ENCODE data around the gene VWA3B. TPM values are rescaled to one million over a fixed set of nuclear protein-coding genes. Genes with fewer than 3 reads are reported as not detected.
A peak's percentile ranks its signal among the peaks of the same experiment; 100 is the strongest.
"Not testable (repeated sequence)": the region's sequence is repeated elsewhere in the genome, so short reads cannot be mapped to it uniquely, and the experiment has no call there.

Gene VWA3B
- total RNA-seq, 1 experiment from 2014 or later = 1.0 TPM

DNA sequence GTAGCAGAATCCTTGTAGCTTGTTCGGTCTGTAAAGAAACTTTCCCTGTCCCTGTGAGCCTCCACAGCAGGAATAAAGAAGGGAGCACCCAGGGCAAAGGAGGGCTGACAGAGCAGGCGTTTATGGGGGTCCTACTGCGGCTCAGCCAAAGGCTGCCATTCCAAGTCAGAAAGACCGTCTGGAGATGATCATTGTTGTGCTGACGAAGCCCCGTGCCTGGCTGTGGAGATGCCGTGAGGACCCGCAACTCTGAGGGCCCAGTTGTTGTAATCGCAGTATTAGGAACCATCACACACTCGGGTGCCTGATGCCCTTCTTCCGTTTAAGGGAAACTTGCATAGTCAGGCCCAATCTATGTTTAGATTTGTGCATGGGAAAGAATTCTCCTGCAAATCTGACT is 16.9 kb upstream of the VWA3B start:
- Histone ChIP-seq H3K4me3 (ENCODE audit: insufficient read depth, low read depth, low read length) (no peak overlapping the region), H3K27me3 (ENCODE audit: control insufficient read depth, insufficient read depth, low read length) (no peaks in the 10 kb centered on the region), H3K36me3 (replicated peaks; ENCODE audit: control insufficient read depth, insufficient read depth, low read length) (no peaks in the 10 kb centered on the region)
- no peak for DNase-seq

GRCh38 chr2:98072442-98072841 is 14.5 kb upstream of the VWA3B start:
- DNase-seq = peak; percentile 36

DNA sequence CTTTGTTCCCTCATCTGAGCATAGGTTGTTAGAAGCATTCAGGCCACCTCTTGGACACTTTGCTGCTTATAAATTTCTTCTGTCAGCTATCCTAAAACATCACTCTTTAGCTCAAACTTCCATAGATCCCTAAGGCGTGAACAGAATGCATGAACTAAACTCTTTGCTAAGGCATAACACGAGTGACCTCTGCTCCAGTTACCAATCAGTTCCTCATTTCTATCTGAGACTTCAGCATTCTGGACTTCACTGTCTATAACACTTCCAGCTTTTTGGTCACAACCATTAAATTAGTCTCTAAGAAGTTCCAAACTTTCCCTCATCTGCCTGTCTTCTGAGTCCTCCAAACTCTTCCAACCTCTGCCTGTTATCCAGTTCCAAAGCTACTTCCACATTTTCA is 8.3 kb upstream of the VWA3B start:
- Histone ChIP-seq H3K4me3 (ENCODE audit: insufficient read depth, low read depth, low read length) (no peak overlapping the region), H3K36me3 (replicated peaks; ENCODE audit: control insufficient read depth, insufficient read depth, low read length) (no peaks in the 10 kb centered on the region), H3K27me3 (ENCODE audit: control insufficient read depth, insufficient read depth, low read length) (no peaks in the 10 kb centered on the region)
- no peak for DNase-seq

More at GRCh38 chr2:98072442-98072841, 14.5 kb upstream of the VWA3B start:
- H3K36me3 ChIP-seq (replicated peaks; ENCODE audit: control insufficient read depth, insufficient read depth, low read length) = no peaks in the 10 kb centered on the region
- H3K27me3 ChIP-seq (ENCODE audit: control insufficient read depth, insufficient read depth, low read length) = no peaks in the 10 kb centered on the region
- no peak overlapping the region for H3K4me3 ChIP-seq (ENCODE audit: insufficient read depth, low read depth, low read length)

DNA sequence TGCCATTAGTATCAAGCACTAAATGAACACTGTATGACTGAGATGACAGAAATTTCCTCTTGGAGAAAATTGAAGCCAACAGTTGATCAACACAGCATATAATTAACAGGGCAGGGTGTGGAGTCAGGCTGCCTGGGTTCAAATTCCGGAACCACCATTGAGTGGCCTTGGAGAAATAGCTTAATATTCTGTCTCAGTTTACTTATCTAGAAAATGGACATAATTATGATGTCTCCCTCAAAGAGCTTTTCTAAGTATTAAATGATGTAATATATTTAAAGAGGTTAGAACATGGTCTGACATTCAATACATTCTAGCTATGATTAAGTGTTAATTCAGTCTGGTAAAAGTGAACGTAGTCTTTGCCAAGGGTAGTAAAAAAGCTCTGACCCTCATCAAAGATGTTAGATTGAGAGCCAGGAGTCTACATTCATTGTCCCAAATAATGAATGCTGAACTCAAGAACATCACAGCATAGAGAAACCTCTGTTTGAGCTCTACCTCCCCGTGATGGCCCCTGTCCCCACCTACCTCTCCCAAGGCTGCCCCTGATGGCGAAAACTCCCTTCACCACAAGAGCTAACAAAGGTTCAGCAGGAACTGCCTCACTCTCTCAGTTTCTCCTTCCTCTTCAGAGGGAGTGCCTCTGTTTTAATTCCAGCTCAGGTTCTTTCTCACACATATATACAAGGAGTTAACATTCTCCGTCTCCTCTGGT is 2.7 kb upstream of the VWA3B start:
- Histone ChIP-seq H3K36me3 (replicated peaks; ENCODE audit: control insufficient read depth, insufficient read depth, low read length) (no peaks in the 10 kb centered on the region), H3K27me3 (ENCODE audit: control insufficient read depth, insufficient read depth, low read length) (peaks cover 28% of the 10 kb centered on the region), H3K4me3 (ENCODE audit: insufficient read depth, low read depth, low read length) (no peak overlapping the region)
- DNase-seq = no peak

GRCh38 chr2:98084869-98085238 is 2.1 kb upstream of the VWA3B start:
- no peak overlapping the region for H3K4me3 ChIP-seq (ENCODE audit: insufficient read depth, low read depth, low read length)
- H3K36me3 ChIP-seq (replicated peaks; ENCODE audit: control insufficient read depth, insufficient read depth, low read length) = no peaks in the 10 kb centered on the region
- H3K27me3 ChIP-seq (ENCODE audit: control insufficient read depth, insufficient read depth, low read length) = peaks cover 30% of the 10 kb centered on the region
- DNase-seq = no peak

- Histone ChIP-seq H3K4me3 (ENCODE audit: insufficient read depth, low read depth, low read length) (no peak overlapping the region), H3K36me3 (replicated peaks; ENCODE audit: control insufficient read depth, insufficient read depth, low read length) (no peaks in the 10 kb centered on the region), H3K27me3 (ENCODE audit: control insufficient read depth, insufficient read depth, low read length) (peaks cover 30% of the 10 kb centered on the region)
- no peak for DNase-seq
These were observed 1.3 kb upstream of the VWA3B start for GRCh38 chr2:98085649-98086048.

DNA sequence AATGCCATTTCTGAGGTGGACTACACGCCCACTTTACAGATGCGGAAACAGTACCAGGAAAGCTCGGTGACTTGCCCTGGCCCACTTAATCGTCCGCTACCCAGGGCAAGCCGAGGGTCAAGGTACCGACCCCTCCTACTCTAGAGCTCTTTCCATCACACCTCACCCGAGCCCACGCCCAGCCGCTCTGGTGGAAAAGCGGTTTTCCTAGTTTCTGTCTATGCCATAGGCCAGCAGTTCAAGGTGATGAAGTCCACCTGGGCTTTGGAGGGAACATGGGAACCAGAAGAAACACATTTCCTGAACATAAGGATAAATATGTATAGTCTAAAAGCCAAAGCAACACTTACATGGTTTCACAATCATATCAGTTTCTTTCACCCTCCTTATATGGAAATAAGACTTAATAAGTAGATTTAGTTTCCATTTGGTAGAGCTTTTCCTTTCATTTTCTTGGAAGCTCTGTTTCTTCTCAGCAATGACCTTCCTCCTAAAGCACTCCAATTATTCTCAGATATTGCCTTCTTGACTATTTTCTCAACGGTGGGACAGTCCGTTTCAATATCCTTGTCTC is 567 bp downstream of the VWA3B start:
- Histone ChIP-seq H3K27me3 (ENCODE audit: control insufficient read depth, insufficient read depth, low read length) (peaks cover 30% of the 10 kb centered on the region), H3K36me3 (replicated peaks; ENCODE audit: control insufficient read depth, insufficient read depth, low read length) (no peaks in the 10 kb centered on the region)

GRCh38 chr2:98088261-98088660 is 1.3 kb downstream of the VWA3B start:
- no peak overlapping the region for H3K4me3 ChIP-seq (ENCODE audit: insufficient read depth, low read depth, low read length)
- no peak for DNase-seq
- peaks cover 30% of the 10 kb centered on the region for H3K27me3 ChIP-seq (ENCODE audit: control insufficient read depth, insufficient read depth, low read length)
- H3K36me3 ChIP-seq (replicated peaks; ENCODE audit: control insufficient read depth, insufficient read depth, low read length) = no peaks in the 10 kb centered on the region

More for the DNA sequence above, 567 bp downstream of the VWA3B start:
- peak; percentile 55 for DNase-seq
- H3K4me3 ChIP-seq (ENCODE audit: insufficient read depth, low read depth, low read length) = peak overlapping the region; percentile 50

DNA sequence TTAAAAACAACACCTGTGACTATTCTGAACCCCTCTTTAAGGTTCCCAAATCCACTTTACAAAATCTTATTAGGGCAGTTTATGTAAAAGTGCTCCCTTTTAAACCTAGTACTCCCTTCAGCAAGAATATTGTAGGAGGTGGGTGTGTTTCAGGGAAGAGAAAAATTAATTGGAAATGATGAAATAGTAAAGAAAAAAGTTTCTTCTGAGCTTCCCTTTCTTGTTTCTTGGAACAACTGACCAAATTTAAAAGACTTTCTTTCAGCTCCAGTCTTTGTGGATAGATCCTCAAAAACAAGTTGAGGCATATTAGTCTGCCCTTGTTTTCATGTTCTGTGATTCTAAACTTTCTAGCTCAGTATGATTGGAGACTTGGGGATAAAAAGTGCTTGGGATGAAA is 3.0 kb downstream of the VWA3B start:
- Histone ChIP-seq H3K36me3 (replicated peaks; ENCODE audit: control insufficient read depth, insufficient read depth, low read length) (no peaks in the 10 kb centered on the region), H3K27me3 (ENCODE audit: control insufficient read depth, insufficient read depth, low read length) (peaks cover 28% of the 10 kb centered on the region), H3K4me3 (ENCODE audit: insufficient read depth, low read depth, low read length) (no peak overlapping the region)
- no peak for DNase-seq

DNA sequence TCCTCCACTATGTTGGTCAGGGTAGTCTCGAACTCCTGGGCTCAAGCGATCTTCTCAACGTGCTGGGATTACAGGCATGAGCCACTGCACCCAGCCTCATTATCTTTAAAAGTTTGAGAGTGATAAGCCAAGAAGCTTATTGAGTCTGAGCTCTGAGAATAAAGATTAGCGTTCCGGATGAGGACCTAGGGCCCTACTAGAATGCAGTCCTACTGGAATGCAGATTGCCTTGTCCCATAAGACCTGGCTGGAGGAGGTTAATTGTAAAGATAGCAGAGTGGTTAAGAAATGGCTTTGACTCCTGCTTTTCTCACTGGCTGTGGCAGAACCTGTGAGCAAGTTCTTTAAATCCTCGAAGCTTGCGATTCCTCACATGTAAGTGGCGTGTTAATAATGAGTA is 4.0 kb downstream of the VWA3B start:
- H3K27me3 ChIP-seq (ENCODE audit: control insufficient read depth, insufficient read depth, low read length) = peaks cover 22% of the 10 kb centered on the region
- no peak for DNase-seq
- H3K36me3 ChIP-seq (replicated peaks; ENCODE audit: control insufficient read depth, insufficient read depth, low read length) = no peaks in the 10 kb centered on the region
- H3K4me3 ChIP-seq (ENCODE audit: insufficient read depth, low read depth, low read length) = no peak overlapping the region

DNA sequence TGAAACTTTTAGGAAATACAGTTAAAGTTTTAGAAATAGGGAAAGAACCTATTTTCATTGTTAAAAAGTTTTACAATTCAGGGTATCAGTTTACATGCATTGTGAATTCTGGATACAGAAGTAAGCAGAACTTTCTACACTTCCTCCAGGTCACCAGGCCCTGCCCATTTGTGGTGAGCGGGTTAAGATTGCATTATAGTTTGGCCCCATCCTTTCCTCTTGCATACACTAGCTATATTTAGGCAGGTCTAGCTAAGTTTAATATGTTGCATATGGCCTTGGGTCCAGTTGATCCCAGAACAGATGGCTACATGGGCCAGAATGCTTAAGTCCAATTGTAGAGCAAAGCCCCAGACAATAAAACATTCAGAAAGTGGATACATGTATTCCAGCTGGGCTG is 4.8 kb downstream of the VWA3B start:
- DNase-seq = no peak
- Histone ChIP-seq H3K36me3 (replicated peaks; ENCODE audit: control insufficient read depth, insufficient read depth, low read length) (no peaks in the 10 kb centered on the region), H3K27me3 (ENCODE audit: control insufficient read depth, insufficient read depth, low read length) (peaks cover 19% of the 10 kb centered on the region), H3K4me3 (ENCODE audit: insufficient read depth, low read depth, low read length) (no peak overlapping the region)

GRCh38 chr2:98093146-98093545 is 6.2 kb downstream of the VWA3B start:
- no peak overlapping the region for H3K4me3 ChIP-seq (ENCODE audit: insufficient read depth, low read depth, low read length)
- no peaks in the 10 kb centered on the region for H3K36me3 ChIP-seq (replicated peaks; ENCODE audit: control insufficient read depth, insufficient read depth, low read length)
- no peak for DNase-seq
- H3K27me3 ChIP-seq (ENCODE audit: control insufficient read depth, insufficient read depth, low read length) = peaks cover 7% of the 10 kb centered on the region; the same call in 1 of the 2 replicates

DNA sequence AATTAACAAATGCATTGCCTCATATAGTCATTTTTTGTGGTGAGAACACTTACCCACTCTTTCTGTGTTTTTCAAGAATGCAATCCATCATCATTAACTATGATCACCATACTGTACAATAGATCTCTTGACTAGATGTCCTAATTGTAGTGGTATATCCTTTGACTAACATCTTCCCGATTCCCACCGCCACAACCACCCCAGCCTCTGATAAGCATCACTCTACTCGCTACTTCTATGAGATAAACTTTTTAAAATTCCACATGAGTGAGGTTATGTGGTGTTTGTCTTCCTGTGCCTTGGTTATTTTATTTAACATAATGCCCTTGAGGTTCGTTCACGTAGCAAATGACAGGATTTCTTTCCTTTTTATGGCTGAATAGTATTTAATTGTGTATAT is 6.6 kb downstream of the VWA3B start:
- Histone ChIP-seq H3K27me3 (ENCODE audit: control insufficient read depth, insufficient read depth, low read length) (peaks cover 4% of the 10 kb centered on the region; the same call in 1 of the 2 replicates), H3K4me3 (ENCODE audit: insufficient read depth, low read depth, low read length) (no peak overlapping the region), H3K36me3 (replicated peaks; ENCODE audit: control insufficient read depth, insufficient read depth, low read length) (no peaks in the 10 kb centered on the region)
- no peak for DNase-seq

- no peak overlapping the region for H3K4me3 ChIP-seq (ENCODE audit: insufficient read depth, low read depth, low read length)
- H3K27me3 ChIP-seq (ENCODE audit: control insufficient read depth, insufficient read depth, low read length) = no peaks in the 10 kb centered on the region
- H3K36me3 ChIP-seq (replicated peaks; ENCODE audit: control insufficient read depth, insufficient read depth, low read length) = no peaks in the 10 kb centered on the region
- no peak for DNase-seq
These were observed 13.2 kb downstream of the VWA3B start for GRCh38 chr2:98099939-98100743.

- not testable (repeated sequence) for DNase-seq; H3K27me3 ChIP-seq (ENCODE audit: control insufficient read depth, insufficient read depth, low read length); H3K36me3 ChIP-seq (replicated peaks; ENCODE audit: control insufficient read depth, insufficient read depth, low read length); H3K4me3 ChIP-seq (ENCODE audit: insufficient read depth, low read depth, low read length)
These were observed 15.3 kb downstream of the VWA3B start for GRCh38 chr2:98102315-98102714.

Measured in H7 (cell line).